ENCODE measurements around the gene MIS12. TPM values are rescaled to one million over a fixed set of nuclear protein-coding genes. Genes with fewer than 3 reads are reported as not detected.

The MIS12 gene, protein sequence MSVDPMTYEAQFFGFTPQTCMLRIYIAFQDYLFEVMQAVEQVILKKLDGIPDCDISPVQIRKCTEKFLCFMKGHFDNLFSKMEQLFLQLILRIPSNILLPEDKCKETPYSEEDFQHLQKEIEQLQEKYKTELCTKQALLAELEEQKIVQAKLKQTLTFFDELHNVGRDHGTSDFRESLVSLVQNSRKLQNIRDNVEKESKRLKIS
- total RNA-seq (31.2 TPM), polyA plus RNA-seq (46.5 TPM)
- long read RNA-seq, donor 1, partial matches to known transcripts = 0 of 3 reads
- long read RNA-seq, donor 1, other reads (novel, unspliced or antisense) = 0 of 3 reads
- long read RNA-seq, donor 2 = 0 reads
- long read RNA-seq, donor 3, transcript MIS12-202 (2 exons, 2,204 nt) = major isoform, 6 of 10 reads
- long read RNA-seq, donor 3, partial matches to known transcripts = 0 of 10 reads
- long read RNA-seq, donor 3, other reads (novel, unspliced or antisense) = 0 of 10 reads
- long read RNA-seq, donor 4, partial matches to known transcripts = 0 of 5 reads
- long read RNA-seq, donor 4, other reads (novel, unspliced or antisense) = 0 of 5 reads
- long read RNA-seq, donor 5, transcript MIS12-206 (3 exons, 2,691 nt) = minor isoform, 6 of 15 reads
- long read RNA-seq, donor 5, transcript MIS12-202 (2 exons, 2,204 nt) = major isoform, 7 of 15 reads
- long read RNA-seq, donor 5, partial matches to known transcripts = 0 of 15 reads
- long read RNA-seq, donor 5, other reads (novel, unspliced or antisense) = 0 of 15 reads
- long read RNA-seq, donor 6, partial matches to known transcripts = 0 of 8 reads
- long read RNA-seq, donor 6, other reads (novel, unspliced or antisense) = 0 of 8 reads
- long read RNA-seq, donor 7, transcript MIS12-206 (3 exons, 2,691 nt) = minor isoform, 5 of 13 reads
- long read RNA-seq, donor 7, transcript MIS12-202 (2 exons, 2,204 nt) = major isoform, 6 of 13 reads
- long read RNA-seq, donor 7, partial matches to known transcripts = 0 of 13 reads
- long read RNA-seq, donor 7, other reads (novel, unspliced or antisense) = 0 of 13 reads
- long read RNA-seq, donor 8, transcript MIS12-202 (2 exons, 2,204 nt) = major isoform, 5 of 9 reads
- long read RNA-seq, donor 8, partial matches to known transcripts = 0 of 9 reads
- long read RNA-seq, donor 8, other reads (novel, unspliced or antisense) = 0 of 9 reads
- long read RNA-seq, donor 9, partial matches to known transcripts = 0 of 4 reads
- long read RNA-seq, donor 9, other reads (novel, unspliced or antisense) = 0 of 4 reads
- long read RNA-seq, donor 10, transcript MIS12-202 (2 exons, 2,204 nt) = major isoform, 7 of 19 reads
- long read RNA-seq, donor 10, partial matches to known transcripts = 9 of 19 reads
- long read RNA-seq, donor 10, other reads (novel, unspliced or antisense) = 0 of 19 reads

DNA sequence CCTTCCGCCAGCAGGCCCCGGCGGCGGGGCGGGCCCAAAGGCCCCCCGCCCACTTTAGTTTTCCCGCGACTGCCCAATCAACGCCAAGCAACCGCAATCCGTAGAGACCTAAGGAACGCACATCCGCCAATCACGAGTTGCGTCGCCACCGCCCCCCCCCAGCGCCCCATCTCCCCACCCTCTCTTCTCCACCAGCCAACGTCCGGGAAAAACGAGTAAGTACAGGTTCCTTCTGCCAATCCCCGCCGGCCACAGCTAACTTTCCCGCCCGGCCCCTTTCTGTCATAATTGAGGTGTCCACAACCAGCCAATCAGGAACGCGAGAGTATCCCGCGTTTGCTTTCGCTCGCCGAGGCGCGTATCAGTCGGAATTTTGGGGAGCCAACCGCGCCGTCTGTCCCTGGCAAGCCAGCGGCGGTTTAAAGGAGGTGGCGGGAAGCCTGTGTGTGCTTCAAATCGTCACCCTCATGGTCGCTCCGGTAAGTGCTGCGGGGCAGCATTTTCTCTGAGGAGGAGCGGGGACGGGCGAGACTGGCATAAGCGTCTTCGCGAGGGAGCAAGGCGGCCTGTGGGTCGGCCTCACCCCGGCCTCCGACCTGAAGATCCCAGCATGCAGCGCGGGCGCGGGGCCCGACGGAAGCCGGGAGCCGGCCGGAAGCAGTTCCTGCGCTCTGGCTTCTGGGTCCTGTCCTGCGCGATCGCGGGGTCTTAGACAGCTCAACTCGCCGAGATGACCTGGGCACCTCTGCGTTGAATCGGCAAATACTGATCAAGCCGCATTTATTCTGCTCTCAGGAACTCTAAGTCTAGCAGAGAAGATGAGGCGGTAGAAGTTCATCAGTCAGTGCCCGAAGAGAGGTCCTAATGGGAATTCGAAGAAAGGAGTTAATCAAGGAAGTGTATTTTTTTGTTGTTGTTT lies at the start of gene MIS12:
MIS12 (plus strand) TSS at position 361 of the 919 bp plus-strand sequence. CDS start 2,297 bp downstream, outside the sequence.
- H3K4me1 ChIP-seq (ENCODE audit: control insufficient read depth in 2 of 2, insufficient read depth in 2 of 2, low read length in 2 of 2) = peaks cover 15 to 19% of the 10 kb centered on the region in 2 donors
- DNase-seq (ENCODE audit: low read depth in 6 of 9, low spot score in 9 of 9) = peak; percentile 89 to 98 (median 97)
- peaks cover 30 to 52% of the 10 kb centered on the region in 2 donors for H3K36me3 ChIP-seq (ENCODE audit: control insufficient read depth in 2 of 2, insufficient read depth in 2 of 2, low read length in 1 of 2)
- WGBS = under 1% methylated on average over 77 of the region's 77 CpGs
- H3K9me3 ChIP-seq (ENCODE audit: control insufficient read depth in 2 of 2, insufficient read depth in 1 of 2, low read length in 1 of 2) = no peaks in the 10 kb centered on the region
- peak within 1 kb of the TSS; percentile 93 to 97 for H3K4me3 ChIP-seq (ENCODE audit: low read length in 2 of 2)
- H3K27ac ChIP-seq (ENCODE audit: low read depth in 1 of 2, low read length in 1 of 2) = peak within 1 kb of the TSS; percentile 100
- no peaks in the 10 kb centered on the region for H3K27me3 ChIP-seq (ENCODE audit: control insufficient read depth in 2 of 2, insufficient read depth in 1 of 2, low read length in 1 of 2)

DNA sequence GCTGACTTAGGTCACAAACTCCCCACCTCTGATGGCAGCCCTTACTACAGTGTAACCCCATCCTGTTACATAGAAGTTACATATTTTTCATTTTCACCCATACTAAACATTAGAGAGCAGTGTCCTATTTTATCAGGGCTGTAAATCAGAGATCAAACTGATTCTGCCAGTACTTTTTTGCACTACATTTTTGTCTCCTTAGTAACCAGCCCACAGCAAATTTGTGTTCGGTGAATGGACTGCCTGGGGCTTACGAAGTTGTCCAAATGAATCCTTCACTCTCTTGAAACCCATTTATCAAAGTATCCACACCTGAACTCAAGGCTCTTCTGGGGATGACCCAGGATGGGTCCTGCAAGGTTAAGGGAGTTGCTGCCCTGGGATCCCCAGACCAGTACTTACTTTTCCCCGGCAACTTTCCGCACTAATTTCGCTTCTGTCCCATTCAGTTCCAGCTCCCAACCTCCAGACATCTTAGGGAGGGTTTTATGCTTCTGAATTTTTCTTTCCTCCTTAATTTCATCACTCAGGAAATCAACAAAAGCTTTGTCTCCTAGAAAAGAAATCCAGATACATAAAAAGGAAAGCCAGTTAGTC lies 48.5 kb upstream of the MIS12 start:
- no peak for DNase-seq (ENCODE audit: low read depth in 6 of 9, low spot score in 9 of 9)
- H3K4me1 ChIP-seq (ENCODE audit: control insufficient read depth in 2 of 2, insufficient read depth in 2 of 2, low read length in 2 of 2) = peaks cover 4 to 12% of the 10 kb centered on the region in 2 donors
- H3K27ac ChIP-seq (ENCODE audit: low read depth in 1 of 2, low read length in 1 of 2) = no peak overlapping the region
- peaks cover 21 to 40% of the 10 kb centered on the region in 2 donors for H3K36me3 ChIP-seq (ENCODE audit: control insufficient read depth in 2 of 2, insufficient read depth in 2 of 2, low read length in 1 of 2)
- H3K4me3 ChIP-seq (ENCODE audit: low read length in 2 of 2) = peak overlapping the region; percentile 66 to 80
- H3K27me3 ChIP-seq (ENCODE audit: control insufficient read depth in 2 of 2, insufficient read depth in 1 of 2, low read length in 1 of 2) = no peaks in the 10 kb centered on the region
- WGBS = 88% methylated on average over 5 of the region's 5 CpGs
- no peaks in the 10 kb centered on the region for H3K9me3 ChIP-seq (ENCODE audit: control insufficient read depth in 2 of 2, insufficient read depth in 1 of 2, low read length in 1 of 2)

DNA sequence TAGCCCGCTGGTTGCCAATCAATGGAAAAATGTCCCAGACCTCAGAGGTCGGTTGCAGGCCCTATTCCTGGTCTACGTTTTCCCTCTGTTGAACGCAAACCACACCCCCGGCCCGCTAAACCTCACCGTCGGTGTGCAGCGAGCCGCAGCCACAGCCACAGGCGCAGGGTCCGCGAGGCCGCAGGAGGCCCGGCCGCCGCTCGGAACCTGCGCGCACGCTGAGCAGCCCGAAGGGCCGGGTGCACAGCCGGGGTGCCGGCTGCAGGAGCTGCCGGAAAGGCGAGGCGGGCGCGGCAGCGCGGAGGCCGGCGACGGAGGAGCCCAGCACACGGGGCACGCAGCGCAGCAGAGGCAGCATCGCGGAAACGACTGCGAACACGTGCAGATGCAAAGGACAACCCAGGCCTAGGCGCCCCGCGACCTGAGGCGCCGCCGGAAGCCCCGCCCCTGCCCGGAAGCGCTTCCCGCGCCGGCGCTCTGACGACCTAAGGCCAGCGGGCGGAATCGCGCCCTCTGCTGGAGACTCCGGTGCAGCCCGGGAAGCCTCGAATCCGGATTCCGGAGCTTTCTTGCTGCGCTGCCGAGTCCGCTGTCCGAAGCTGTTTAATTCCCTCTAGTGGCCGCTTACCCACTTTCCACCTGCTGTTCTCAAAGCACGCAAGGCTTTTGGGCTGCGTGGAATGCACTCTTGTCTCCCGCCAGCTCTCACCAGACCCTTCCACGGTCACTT lies 47.5 kb upstream of the MIS12 start, which contains the start of gene C1QBP:
C1QBP (minus strand) TSS at position 440 of the 730 bp plus-strand sequence; CDS start at position 358, 82 bp downstream.
- WGBS = under 1% methylated on average over 75 of the region's 75 CpGs
- DNase-seq (ENCODE audit: low read depth in 6 of 9, low spot score in 9 of 9) = peak; percentile 74 to 97 (median 91)
- no peaks in the 10 kb centered on the region for H3K9me3 ChIP-seq (ENCODE audit: control insufficient read depth in 2 of 2, insufficient read depth in 1 of 2, low read length in 1 of 2)
- no peaks in the 10 kb centered on the region for H3K27me3 ChIP-seq (ENCODE audit: control insufficient read depth in 2 of 2, insufficient read depth in 1 of 2, low read length in 1 of 2)
- H3K27ac ChIP-seq (ENCODE audit: low read depth in 1 of 2, low read length in 1 of 2) = peak within 1 kb of the TSS; percentile 69 to 88
- H3K36me3 ChIP-seq (ENCODE audit: control insufficient read depth in 2 of 2, insufficient read depth in 2 of 2, low read length in 1 of 2) = peaks cover 16 to 38% of the 10 kb centered on the region in 2 donors
- H3K4me3 ChIP-seq (ENCODE audit: low read length in 2 of 2) = peak within 1 kb of the TSS; percentile 66 to 80
- peaks cover 4 to 12% of the 10 kb centered on the region in 2 donors for H3K4me1 ChIP-seq (ENCODE audit: control insufficient read depth in 2 of 2, insufficient read depth in 2 of 2, low read length in 2 of 2)

DNA sequence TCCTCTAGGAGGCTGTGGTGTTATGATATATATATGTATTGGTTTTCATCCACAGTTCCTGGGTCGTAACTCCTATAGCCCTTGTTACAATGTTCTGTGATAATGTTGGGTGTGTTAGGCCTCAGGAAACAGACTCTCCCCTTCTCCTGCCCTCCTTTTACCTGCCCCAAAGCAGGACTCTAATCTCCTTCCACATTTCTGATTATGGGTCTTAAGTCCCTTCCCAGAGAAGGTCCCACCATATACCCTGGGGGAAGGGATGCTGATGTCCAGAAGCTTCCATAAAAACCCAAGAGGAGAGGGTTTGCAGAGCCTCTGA lies 47.0 kb upstream of the MIS12 start:
- Histone ChIP-seq H3K27me3 (ENCODE audit: control insufficient read depth in 2 of 2, insufficient read depth in 1 of 2, low read length in 1 of 2) (no peaks in the 10 kb centered on the region), H3K27ac (ENCODE audit: low read depth in 1 of 2, low read length in 1 of 2) (peak overlapping the region; percentile 69 to 74), H3K36me3 (ENCODE audit: control insufficient read depth in 2 of 2, insufficient read depth in 2 of 2, low read length in 1 of 2) (peaks cover 17 to 40% of the 10 kb centered on the region in 2 donors), H3K4me1 (ENCODE audit: control insufficient read depth in 2 of 2, insufficient read depth in 2 of 2, low read length in 2 of 2) (peaks cover 4 to 12% of the 10 kb centered on the region in 2 donors), H3K4me3 (ENCODE audit: low read length in 2 of 2) (peak overlapping the region; percentile 66 to 80), H3K9me3 (ENCODE audit: control insufficient read depth in 2 of 2, insufficient read depth in 1 of 2, low read length in 1 of 2) (no peaks in the 10 kb centered on the region)
- DNase-seq (ENCODE audit: low read depth in 6 of 9, low spot score in 9 of 9) = no peak
- WGBS = 36% methylated on average over 1 of the region's 1 CpG

DNA sequence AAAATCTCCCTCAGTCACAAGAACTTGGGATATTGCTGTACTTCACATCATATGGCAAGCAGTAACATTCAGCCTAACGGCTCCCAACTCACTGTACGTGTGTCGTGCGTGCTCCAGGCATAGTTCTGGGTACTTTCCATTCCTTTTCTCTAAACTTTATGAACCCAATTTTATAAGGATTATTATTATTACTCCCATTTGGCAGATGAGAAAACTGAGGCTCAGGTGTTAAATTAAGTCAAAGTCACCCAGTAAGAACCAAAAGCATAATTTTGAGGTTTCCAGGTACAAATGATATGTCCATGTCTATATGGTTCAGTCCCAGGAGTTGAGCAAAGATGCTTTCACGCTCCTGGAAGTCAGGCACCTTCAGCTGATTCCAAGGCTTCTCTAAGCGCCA lies 42.6 kb upstream of the MIS12 start:
- no peak overlapping the region for H3K27ac ChIP-seq (ENCODE audit: low read depth in 1 of 2, low read length in 1 of 2)
- peaks cover 37 to 41% of the 10 kb centered on the region in 2 donors for H3K36me3 ChIP-seq (ENCODE audit: control insufficient read depth in 2 of 2, insufficient read depth in 2 of 2, low read length in 1 of 2)
- H3K4me3 ChIP-seq (ENCODE audit: low read length in 2 of 2) = no peak overlapping the region
- peaks cover 0 to 4% of the 10 kb centered on the region in 2 donors for H3K4me1 ChIP-seq (ENCODE audit: control insufficient read depth in 2 of 2, insufficient read depth in 2 of 2, low read length in 2 of 2)
- H3K9me3 ChIP-seq (ENCODE audit: control insufficient read depth in 2 of 2, insufficient read depth in 1 of 2, low read length in 1 of 2) = no peaks in the 10 kb centered on the region
- WGBS = 98% methylated on average over 6 of the region's 6 CpGs
- DNase-seq (ENCODE audit: low read depth in 6 of 9, low spot score in 9 of 9) = no peak
- H3K27me3 ChIP-seq (ENCODE audit: control insufficient read depth in 2 of 2, insufficient read depth in 1 of 2, low read length in 1 of 2) = no peaks in the 10 kb centered on the region

DNA sequence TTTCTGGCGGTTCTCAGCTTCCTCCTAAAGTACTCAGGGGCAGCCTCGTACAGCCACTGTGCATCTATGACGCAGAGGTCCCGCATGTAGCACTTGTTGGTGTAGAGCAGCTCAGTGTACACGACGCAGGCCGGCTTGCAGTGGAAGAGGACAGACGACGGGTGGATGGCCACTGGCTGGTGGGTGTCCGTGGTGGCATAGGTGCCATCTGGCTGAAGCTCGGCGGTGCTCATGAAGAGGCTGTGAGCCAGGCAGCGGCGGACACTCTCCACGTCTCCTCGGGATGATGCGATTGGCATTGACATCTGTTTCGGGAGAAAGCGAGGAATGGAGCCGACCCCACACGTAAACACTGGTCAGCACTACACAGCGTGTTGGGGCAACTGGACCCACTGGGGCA lies 42.2 kb upstream of the MIS12 start:
- WGBS = 99% methylated on average over 22 of the region's 22 CpGs
- H3K9me3 ChIP-seq (ENCODE audit: control insufficient read depth in 2 of 2, insufficient read depth in 1 of 2, low read length in 1 of 2) = no peaks in the 10 kb centered on the region
- no peak overlapping the region for H3K4me3 ChIP-seq (ENCODE audit: low read length in 2 of 2)
- no peaks in the 10 kb centered on the region for H3K27me3 ChIP-seq (ENCODE audit: control insufficient read depth in 2 of 2, insufficient read depth in 1 of 2, low read length in 1 of 2)
- H3K4me1 ChIP-seq (ENCODE audit: control insufficient read depth in 2 of 2, insufficient read depth in 2 of 2, low read length in 2 of 2) = peaks cover 0 to 3% of the 10 kb centered on the region in 2 donors
- DNase-seq (ENCODE audit: low read depth in 6 of 9, low spot score in 9 of 9) = no peak
- H3K36me3 ChIP-seq (ENCODE audit: control insufficient read depth in 2 of 2, insufficient read depth in 2 of 2, low read length in 1 of 2) = peaks cover 37 to 43% of the 10 kb centered on the region in 2 donors
- no peak overlapping the region for H3K27ac ChIP-seq (ENCODE audit: low read depth in 1 of 2, low read length in 1 of 2)

DNA sequence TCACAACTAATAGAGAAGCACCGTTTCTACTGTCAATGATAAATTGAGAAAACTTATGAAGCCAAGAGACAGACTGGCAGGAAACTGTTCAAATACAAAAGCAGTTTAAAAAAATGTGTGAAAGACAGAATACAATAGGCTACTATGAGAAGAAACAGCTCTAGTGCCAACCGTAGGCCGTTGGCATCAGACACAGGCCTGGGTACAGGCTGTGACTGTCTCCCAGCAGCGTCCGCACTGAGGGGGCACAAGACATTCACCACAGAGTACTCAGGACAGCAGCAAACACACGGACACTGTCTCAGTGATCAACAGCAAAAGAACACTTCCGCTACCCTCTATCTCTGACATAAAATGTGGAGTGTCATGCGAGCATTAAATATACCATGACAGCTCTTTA lies 39.6 kb upstream of the MIS12 start:
- H3K4me1 ChIP-seq (ENCODE audit: control insufficient read depth in 2 of 2, insufficient read depth in 2 of 2, low read length in 2 of 2) = no peaks in the 10 kb centered on the region
- H3K4me3 ChIP-seq (ENCODE audit: low read length in 2 of 2) = no peak overlapping the region
- no peak for DNase-seq (ENCODE audit: low read depth in 6 of 9, low spot score in 9 of 9)
- no peaks in the 10 kb centered on the region for H3K27me3 ChIP-seq (ENCODE audit: control insufficient read depth in 2 of 2, insufficient read depth in 1 of 2, low read length in 1 of 2)
- 97% methylated on average over 8 of the region's 8 CpGs for WGBS
- H3K9me3 ChIP-seq (ENCODE audit: control insufficient read depth in 2 of 2, insufficient read depth in 1 of 2, low read length in 1 of 2) = no peaks in the 10 kb centered on the region
- no peak overlapping the region for H3K27ac ChIP-seq (ENCODE audit: low read depth in 1 of 2, low read length in 1 of 2)
- H3K36me3 ChIP-seq (ENCODE audit: control insufficient read depth in 2 of 2, insufficient read depth in 2 of 2, low read length in 1 of 2) = peaks cover 52 to 61% of the 10 kb centered on the region in 2 donors

All from thymus (tissue), 14 donors.